Right kidney (tissue), 1 donor: Measurements from ENCODE around the gene MC2R.
"Not testable (repeated sequence)": the region's sequence is repeated elsewhere in the genome, so short reads cannot be mapped to it uniquely, and the experiment has no call there.

ENCODE experiments used
- DNase-seq: peaks from one replicate; pipeline ENCODE4 v3.0.0-alpha.2; 2016

Gene MC2R

GRCh38 chr18:13892098-13892497, 23.2 kb downstream of the MC2R start:
- no peak for DNase-seq

- no peak for DNase-seq
Measured at GRCh38 chr18:13890761-13891361, 24.5 kb downstream of the MC2R start.

GRCh38 chr18:13889671-13890070, 25.7 kb downstream of the MC2R start:
- no peak for DNase-seq

GRCh38 chr18:13888191-13888716, 27.1 kb downstream of the MC2R start:
- DNase-seq = no peak

GRCh38 chr18:13885009-13885408, 30.3 kb downstream of the MC2R start:
- no peak for DNase-seq

GRCh38 chr18:13879937-13880336, 35.4 kb downstream of the MC2R start:
- DNase-seq = no peak

GRCh38 chr18:13879492-13879891, 35.8 kb downstream of the MC2R start:
- no peak for DNase-seq

- DNase-seq = no peak
Measured at GRCh38 chr18:13878857-13879256, 36.5 kb downstream of the MC2R start.

GRCh38 chr18:13877157-13877556, 38.2 kb downstream of the MC2R start:
- no peak for DNase-seq

- no peak for DNase-seq
Measured at GRCh38 chr18:13874558-13874957, 40.8 kb downstream of the MC2R start.

- DNase-seq = no peak
Measured at GRCh38 chr18:13872932-13873331, 42.4 kb downstream of the MC2R start.

- DNase-seq = no peak
Measured at GRCh38 chr18:13872373-13872772, 43.0 kb downstream of the MC2R start.

GRCh38 chr18:13871701-13872100, 43.6 kb downstream of the MC2R start:
- DNase-seq = no peak

- peak; percentile 37 for DNase-seq
Measured at GRCh38 chr18:13868501-13869271, 46.6 kb downstream of the MC2R start.

GRCh38 chr18:13862898-13863297, 52.4 kb downstream of the MC2R start:
- not testable (repeated sequence) for DNase-seq

- no peak for DNase-seq
Measured at GRCh38 chr18:13849791-13850190, 65.5 kb downstream of the MC2R start.

GRCh38 chr18:13836559-13836958, 78.8 kb downstream of the MC2R start:
- no peak for DNase-seq

GRCh38 chr18:13835202-13835601, 80.1 kb downstream of the MC2R start:
- no peak for DNase-seq

GRCh38 chr18:13834496-13835015, 80.8 kb downstream of the MC2R start:
- no peak for DNase-seq
